Panc1 (cell line): Measurements from ENCODE around the gene TMTC1. TPM values are rescaled to one million over a fixed set of nuclear protein-coding genes. Genes with fewer than 3 reads are reported as not detected.

Source experiments
- ATAC-seq: fragments of 200-7000 bp; cut with Tn5 transposase; 2 replicates; pipeline ENCODE4 v1.9.1; 2020; ENCODE audit warnings: mild to moderate bottlenecking, moderate library complexity
- BruUV-seq: library from RNA; stranded (reverse); fragments of 400-500 nt; replicated peaks from 2 replicates; lab custom pipeline; 2021; lab: Mats Ljungman, UMichigan
- CTCF ChIA-PET: fragments of 300-600 bp; sonication (Branson Sonifier 250); formaldehyde crosslinking; loops from one replicate; lab custom pipeline; 2022; ENCODE audit warnings: antibody characterized with exemption; lab: Charles Lee
- POLR2A ChIA-PET: fragments of 300-600 bp; sonication (Branson Sonifier 250); formaldehyde crosslinking; loops from one replicate; lab custom pipeline; 2022; ENCODE audit warnings: antibody characterized with exemption; lab: Charles Lee
- DNase-seq: peaks from one replicate; pipeline ENCODE4 v3.0.0-alpha.2; 2010; ENCODE audit warnings: low read depth, low spot score
- H3K27ac ChIP-seq: 2 replicates; pipeline ENCODE4 v1.5.1; 2011; ENCODE audit warnings: mild to moderate bottlenecking, low read length, inconsistent platforms
- H3K27me3 ChIP-seq: fragments of 200-500 bp; sonication (Bioruptor generic); 2 replicates; pipeline ENCODE4 v1.6.0; 2014; ENCODE audit warnings: low read length, inconsistent platforms; ENCODE audit not compliant: control insufficient read depth, insufficient read depth
- H3K36me3 ChIP-seq: fragments of 200-500 bp; sonication (Bioruptor generic); 2 replicates; pipeline ENCODE4 v1.5.1; 2014; ENCODE audit warnings: inconsistent platforms, mild to moderate bottlenecking, low read length, moderate library complexity; ENCODE audit not compliant: control insufficient read depth, insufficient read depth
- H3K4me1 ChIP-seq: 2 replicates; pipeline ENCODE4 v1.5.1; 2011; ENCODE audit warnings: inconsistent platforms, mild to moderate bottlenecking, low read length, moderate library complexity; ENCODE audit not compliant: control insufficient read depth, insufficient read depth
- H3K4me3 ChIP-seq, 2 experiments: 2 replicates each; pipeline ENCODE4 v1.5.1; 2011 to 2012; ENCODE audit warnings: low read depth in 2 of 2, low read length in 2 of 2, mild to moderate bottlenecking in 2 of 2, inconsistent platforms in 1 of 2, moderate library complexity in 1 of 2
- H3K9me3 ChIP-seq: fragments of 200-500 bp; sonication (Bioruptor generic); 2 replicates; pipeline ENCODE4 v1.5.1; 2014; ENCODE audit warnings: low read depth, mild to moderate bottlenecking, inconsistent platforms, low read length, moderate library complexity; ENCODE audit not compliant: control insufficient read depth, insufficient read depth
- CTCF ChIP-seq: fragments of 450-650 bp; IDR thresholded peaks from 2 replicates; pipeline ENCODE4 v1.5.1; 2017; ENCODE audit warnings: mild to moderate bottlenecking
- POLR2AphosphoS5 ChIP-seq: IDR thresholded peaks from 2 replicates; pipeline ENCODE4 v1.6.1; 2012; ENCODE audit warnings: mild to moderate bottlenecking, low read depth, low read length, moderate library complexity
- REST ChIP-seq, 2 experiments: IDR thresholded peaks; 2 replicates each; pipeline ENCODE4 v1.6.1; 2011 to 2012; ENCODE audit warnings: low read depth in 2 of 2, control low read depth in 1 of 2, low read length in 1 of 2, mild to moderate bottlenecking in 1 of 2, moderate library complexity in 1 of 2; ENCODE audit not compliant: insufficient read depth in 1 of 2
- SIN3A ChIP-seq: IDR thresholded peaks from 2 replicates; pipeline ENCODE4 v1.6.1; 2012; ENCODE audit warnings: low read depth, mild to moderate bottlenecking, low read length, moderate library complexity, borderline replicate concordance; ENCODE audit not compliant: insufficient read depth
- TCF7L2 ChIP-seq: IDR thresholded peaks from 2 replicates; pipeline ENCODE4 v1.6.1; 2011; ENCODE audit warnings: mild to moderate bottlenecking, low read depth, low read length, inconsistent platforms
- in situ Hi-C: cut with HindIII; loops from 2 replicates; pipeline ENCODE4 v1.10.0; 2016; ENCODE audit warnings: low sequenced_read_pairs, low pct_unique_long_range_greater_than_20kb
- intact Hi-C: fragments of 100-400 bp; cut with micrococcal nuclease; formaldehyde crosslinking; loops from one replicate; pipeline ENCODE4 v1.10.0; 2022; ENCODE audit not compliant: unreplicated experiment
- total RNA-seq: library from RNA; stranded (reverse); gene quantifications from one replicate; pipeline ENCODE4 v1.2.1, GENCODE V29; 2021; ENCODE audit not compliant: unreplicated experiment

TMTC1 gene
- total RNA-seq, 1 experiment from 2014 or later: 0.28 TPM

GRCh38 chr12:29640589-29641345 lies 143.0 kb downstream of the TMTC1 start:
- ChIA-PET POLR2A (no interaction called here), CTCF (no interaction called here)
- intact Hi-C loops (no loop called here), in situ Hi-C loops (no loop called here)
- H3K4me3 ChIP-seq: no peak overlapping the region
- no peak for DNase-seq
- no peaks in the 10 kb centered on the region for H3K36me3 ChIP-seq
- TF ChIP-seq REST (IDR thresholded peaks at IDR 0.05; ENCODE audit: insufficient read depth in 1 of 2, low read depth in 2 of 2, low read length in 1 of 2) (no peak), CTCF (no peak), TCF7L2 (no peak), SIN3A (no peak), POLR2AphosphoS5 (no peak)
- H3K27me3 ChIP-seq: no peaks in the 10 kb centered on the region
- no peak overlapping the region for H3K27ac ChIP-seq
- BruUV-seq: no TSS peak
- H3K4me1 ChIP-seq: no peaks in the 10 kb centered on the region
- ATAC-seq: no peak; the same call in 1 of the 2 replicates
- H3K9me3 ChIP-seq: no peaks in the 10 kb centered on the region

GRCh38 chr12:29639893-29640495 lies 143.7 kb downstream of the TMTC1 start:
- intact Hi-C loops: no loop called here
- POLR2A ChIA-PET: no interaction called here

More at GRCh38 chr12:29639893-29640495, 143.7 kb downstream of the TMTC1 start:
- Histone ChIP-seq H3K27me3 (no peaks in the 10 kb centered on the region), H3K36me3 (no peaks in the 10 kb centered on the region), H3K9me3 (no peaks in the 10 kb centered on the region), H3K4me3 (no peak overlapping the region), H3K4me1 (no peaks in the 10 kb centered on the region), H3K27ac (no peak overlapping the region)
- ATAC-seq (no peak), DNase-seq (no peak)
- CTCF ChIA-PET: no interaction called here
- BruUV-seq: no TSS peak
- in situ Hi-C loops: no loop called here
- TF ChIP-seq POLR2AphosphoS5 (no peak), SIN3A (no peak), TCF7L2 (no peak), CTCF (no peak), REST (IDR thresholded peaks at IDR 0.05; ENCODE audit: insufficient read depth in 1 of 2, low read depth in 2 of 2, low read length in 1 of 2) (no peak)
